OCI-LY7 (cell line): ENCODE data around the gene SPECC1L. TPM values are rescaled to one million over a fixed set of nuclear protein-coding genes. Genes with fewer than 3 reads are reported as not detected.

Source experiments
- BruUV-seq: library from RNA; stranded (reverse); fragments of 400-500 nt; replicated peaks from 2 replicates; lab custom pipeline; 2021; lab: Mats Ljungman, UMichigan
- CTCF ChIA-PET: fragments of 300-600 bp; sonication (Branson Sonifier 250); formaldehyde crosslinking; loops from one replicate; lab custom pipeline; 2022; ENCODE audit warnings: antibody characterized with exemption; ENCODE audit not compliant: unreplicated experiment; lab: Charles Lee
- POLR2A ChIA-PET: fragments of 300-600 bp; sonication (Branson Sonifier 250); formaldehyde crosslinking; loops from one replicate; lab custom pipeline; 2022; ENCODE audit warnings: antibody characterized with exemption; lab: Charles Lee
- DNase-seq: peaks from one replicate; pipeline ENCODE4 v3.0.0-alpha.2; 2015; ENCODE audit warnings: low spot score
- H2AFZ ChIP-seq: fragments of 200-600 bp; sonication (generic), shearing (Covaris generic); 2 replicates; pipeline ENCODE4 v1.6.1; 2014; ENCODE audit warnings: mild to moderate bottlenecking, antibody characterized with exemption, low read length, moderate library complexity
- H3K27ac ChIP-seq: fragments of 200-600 bp; sonication (generic); 2 replicates; pipeline ENCODE4 v1.5.1; 2014; ENCODE audit warnings: mixed run types, low read depth, mild to moderate bottlenecking, moderate library complexity, low read length, inconsistent platforms; ENCODE audit not compliant: poor library complexity, severe bottlenecking
- H3K36me3 ChIP-seq: fragments of 200-600 bp; sonication (generic); 2 replicates; pipeline ENCODE4 v1.6.1; 2014; ENCODE audit warnings: mild to moderate bottlenecking, antibody characterized with exemption, low read length, moderate library complexity, mixed read lengths; ENCODE audit not compliant: insufficient read depth
- H3K4me1 ChIP-seq: fragments of 200-600 bp; sonication (generic); 2 replicates; pipeline ENCODE4 v1.5.1; 2014; ENCODE audit warnings: mild to moderate bottlenecking, low read length; ENCODE audit not compliant: insufficient read depth, poor library complexity, severe bottlenecking
- H3K4me2 ChIP-seq: fragments of 200-600 bp; sonication (generic); 2 replicates; pipeline ENCODE4 v1.6.1; 2014; ENCODE audit warnings: mild to moderate bottlenecking, low read length
- H3K4me3 ChIP-seq: fragments of 200-600 bp; sonication (generic); 2 replicates; pipeline ENCODE4 v1.5.1; 2014; ENCODE audit warnings: mild to moderate bottlenecking, low read depth, low read length; ENCODE audit not compliant: poor library complexity, severe bottlenecking
- H3K79me2 ChIP-seq: fragments of 200-600 bp; sonication (generic); 2 replicates; pipeline ENCODE4 v1.6.1; 2016; ENCODE audit warnings: low read depth, mild to moderate bottlenecking, low read length, moderate library complexity, mixed read lengths; ENCODE audit not compliant: insufficient read depth
- H3K9me2 ChIP-seq: fragments of 200-600 bp; sonication (generic); 2 replicates; pipeline ENCODE4 v1.6.1; 2016; ENCODE audit warnings: mild to moderate bottlenecking, low read length, mixed read lengths; ENCODE audit not compliant: insufficient read depth
- H3K9me3 ChIP-seq: fragments of 200-600 bp; sonication (generic); 2 replicates; pipeline ENCODE4 v1.6.1; 2014; ENCODE audit warnings: mild to moderate bottlenecking, mixed run types, low read length, mixed read lengths
- H4K20me1 ChIP-seq: fragments of 200-600 bp; sonication (generic); 2 replicates; pipeline ENCODE4 v1.6.1; 2014; ENCODE audit warnings: mild to moderate bottlenecking, antibody characterized with exemption, low read length, moderate library complexity, mixed read lengths; ENCODE audit not compliant: insufficient read depth
- CTCF ChIP-seq: fragments of 200-600 bp; sonication (generic); conservative IDR thresholded peaks from 2 replicates; pipeline ENCODE4 v1.5.1; 2014; ENCODE audit warnings: mild to moderate bottlenecking, antibody characterized with exemption, low read length, moderate library complexity, mixed read lengths
- EZH2phosphoT487 ChIP-seq: fragments of 200-600 bp; sonication (generic); IDR thresholded peaks from 2 replicates; pipeline ENCODE4 v1.6.1; 2018; ENCODE audit warnings: low read depth, borderline replicate concordance, mild to moderate bottlenecking, mixed run types, antibody characterized with exemption, low read length, moderate library complexity, mixed read lengths
- intact Hi-C: fragments of 100-400 bp; cut with micrococcal nuclease; formaldehyde crosslinking; loops from one replicate; pipeline ENCODE4 v1.10.0; 2022; ENCODE audit not compliant: unreplicated experiment
- total RNA-seq, 2 experiments: library from RNA; depleted of rRNA in 1 of 2; stranded (reverse); fragments of >200 nt in 1 of 2; shearing (Covaris generic) in 1 of 2; gene quantifications; 2 replicates each; pipeline ENCODE4 v1.2.3, GENCODE V29; 2014 to 2022

Gene SPECC1L
- total RNA-seq, 2 experiments from 2014 or later = 47.0 to 66.2 TPM

GRCh38 chr22:24428751-24429410 lies 158.2 kb downstream of the SPECC1L start:
- Histone ChIP-seq H4K20me1 (no peaks in the 10 kb centered on the region), H3K4me3 (peak overlapping the region; percentile 71), H3K9me2 (no peaks in the 10 kb centered on the region), H2AFZ (0 out of 2 replicates have a peak overlapping the region, but pooled peaks have one; percentile 0), H3K27ac (peak overlapping the region; percentile 99), H3K36me3 (peaks cover 10% of the 10 kb centered on the region; the same call in 1 of the 2 replicates), H3K4me2 (peak overlapping the region; percentile 97), H3K79me2 (peaks cover 60% of the 10 kb centered on the region), H3K9me3 (no peaks in the 10 kb centered on the region), H3K4me1 (peaks cover 93% of the 10 kb centered on the region)
- CTCF ChIA-PET = interaction anchor here (0.6 kb wide), 1 partner anchor 282 kb away, joined by 6 read pairs; no protein-coding TSS in a partner anchor
- intact Hi-C loops = loop anchor here (5.0 kb wide), 1 partner anchor 627 kb away; no protein-coding TSS in a partner anchor
- DNase-seq = peak; percentile 75
- BruUV-seq = no TSS peak
- TF ChIP-seq CTCF (no peak), EZH2phosphoT487 (no peak)
- POLR2A ChIA-PET = interaction anchor here (0.9 to 3.5 kb wide), 4 partner anchors 9 to 124 kb away, joined by 3 to 12 read pairs (median 5); no protein-coding TSS in a partner anchor

GRCh38 chr22:24429411-24430365 lies 159.1 kb downstream of the SPECC1L start:
- Histone ChIP-seq H3K9me3 (no peaks in the 10 kb centered on the region), H4K20me1 (no peaks in the 10 kb centered on the region), H3K36me3 (peaks cover 10% of the 10 kb centered on the region; the same call in 1 of the 2 replicates), H3K4me1 (peaks cover 97% of the 10 kb centered on the region), H3K79me2 (peaks cover 60% of the 10 kb centered on the region), H3K4me3 (peak overlapping the region; percentile 71), H3K27ac (peak overlapping the region; percentile 99), H2AFZ (no peak overlapping the region), H3K9me2 (no peaks in the 10 kb centered on the region), H3K4me2 (peak overlapping the region; percentile 97)
- intact Hi-C loops = loop anchor here (5.0 kb wide), 1 partner anchor 627 kb away; no protein-coding TSS in a partner anchor
- ChIA-PET POLR2A (interaction anchor here (0.6 to 1.3 kb wide), 3 partner anchors 38 to 168 kb away, joined by 3 to 7 read pairs (median 5); no protein-coding TSS in a partner anchor), CTCF (no interaction called here)
- TF ChIP-seq CTCF (no peak), EZH2phosphoT487 (no peak)
- no TSS peak for BruUV-seq
- DNase-seq = peak; percentile 86
